ENCODE data around the gene CELF6. TPM values are rescaled to one million over a fixed set of nuclear protein-coding genes. Genes with fewer than 3 reads are reported as not detected.

CELF6 gene
- polyA plus RNA-seq, 4 donors = 0.54 to 10.9 (median 2.5) TPM

DNA sequence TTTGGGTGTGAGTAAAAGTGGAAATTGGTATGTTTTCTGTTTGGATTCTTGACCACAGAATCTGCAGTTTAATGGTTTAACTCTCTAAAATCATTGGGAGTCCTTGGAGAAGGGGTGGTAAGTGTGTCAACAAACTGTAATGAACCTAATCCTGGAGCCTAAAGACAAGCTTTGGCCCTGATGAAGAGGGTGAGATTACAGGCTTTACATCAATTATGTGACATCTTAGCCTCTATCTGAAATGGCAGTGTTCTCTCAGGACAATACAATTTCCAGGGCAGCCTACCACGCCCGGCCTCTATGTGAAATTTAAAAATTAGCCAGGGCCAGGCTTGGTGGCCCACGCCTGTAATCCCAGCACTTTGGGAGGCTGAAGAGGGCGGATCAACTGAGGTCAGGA, 84.7 kb downstream of the CELF6 start:
- FAIRE-seq (no peak), DNase-seq (no peak)
- Histone ChIP-seq H3K9me3 (ENCODE audit: control insufficient read depth in 2 of 2, insufficient read depth in 1 of 2, low read depth in 1 of 2, low read length in 1 of 2) (no peaks in the 10 kb centered on the region), H3K36me3 (ENCODE audit: control insufficient read depth in 3 of 3, insufficient read depth in 2 of 3, low read depth in 1 of 3, low read length in 3 of 3) (peaks cover 0 to 2% (median under 1%) of the 10 kb centered on the region in 3 donors), H3K27ac (ENCODE audit: low read depth in 1 of 3, low read length in 2 of 3) (no peak overlapping the region), H3K27me3 (ENCODE audit: control insufficient read depth in 3 of 3, insufficient read depth in 3 of 3, low read length in 3 of 3) (no peaks in the 10 kb centered on the region), H3K4me3 (ENCODE audit: low read depth in 1 of 3, low read length in 3 of 3) (no peak overlapping the region), H3K4me1 (ENCODE audit: control insufficient read depth in 3 of 3, insufficient read depth in 2 of 3, low read depth in 1 of 3, low read length in 2 of 3) (peaks cover 2 to 12% (median 7%) of the 10 kb centered on the region in 3 donors)
- 91 to 95% (median 92%) methylated on average over 4 of the region's 4 CpGs for WGBS, 3 donors

Other genes with a start within 250 kb of the CELF6 start
- 10 to 100 TPM in 1 of 4 donors, 1 to 10 TPM in 3; 1.6 to 10.1 (median 2.6) TPM for gene MYO9A, start 202.0 kb downstream of the CELF6 start, polyA plus RNA-seq
- gene SENP8, start 201.8 kb downstream of the CELF6 start, polyA plus RNA-seq = 1 to 10 TPM in 2 of 4 donors, under 1 TPM in 2; 0.81 to 3.9 (median 1.4) TPM
- gene GRAMD2A, start 122.4 kb downstream of the CELF6 start, polyA plus RNA-seq = 10 to 100 TPM in 1 of 4 donors, 1 to 10 TPM in 2, under 1 TPM in 1; 0.67 to 10.1 (median 4.2) TPM
- 100 to 1,000 TPM; 243 to 362 (median 254) TPM for gene PKM, start 89.0 kb downstream of the CELF6 start, polyA plus RNA-seq
- 10 to 100 TPM; 22.7 to 81.2 (median 69.2) TPM for gene PARP6, start 47.6 kb downstream of the CELF6 start, polyA plus RNA-seq
- 100 to 1,000 TPM in 2 of 4 donors, 10 to 100 TPM in 2; 39.7 to 255 (median 83.4) TPM for gene HEXA, start 55.9 kb upstream of the CELF6 start, polyA plus RNA-seq
- gene TMEM202, start 78.1 kb upstream of the CELF6 start, polyA plus RNA-seq = not detected
- gene ARIH1, start 154.2 kb upstream of the CELF6 start, polyA plus RNA-seq = 10 to 100 TPM; 19.4 to 70.9 (median 24.3) TPM

Measured in small intestine (tissue), 7 donors.